ENCODE data around the gene NCKAP1.
"Not testable (repeated sequence)": the region's sequence is repeated elsewhere in the genome, so short reads cannot be mapped to it uniquely, and the experiment has no call there.

The NCKAP1 gene

DNA sequence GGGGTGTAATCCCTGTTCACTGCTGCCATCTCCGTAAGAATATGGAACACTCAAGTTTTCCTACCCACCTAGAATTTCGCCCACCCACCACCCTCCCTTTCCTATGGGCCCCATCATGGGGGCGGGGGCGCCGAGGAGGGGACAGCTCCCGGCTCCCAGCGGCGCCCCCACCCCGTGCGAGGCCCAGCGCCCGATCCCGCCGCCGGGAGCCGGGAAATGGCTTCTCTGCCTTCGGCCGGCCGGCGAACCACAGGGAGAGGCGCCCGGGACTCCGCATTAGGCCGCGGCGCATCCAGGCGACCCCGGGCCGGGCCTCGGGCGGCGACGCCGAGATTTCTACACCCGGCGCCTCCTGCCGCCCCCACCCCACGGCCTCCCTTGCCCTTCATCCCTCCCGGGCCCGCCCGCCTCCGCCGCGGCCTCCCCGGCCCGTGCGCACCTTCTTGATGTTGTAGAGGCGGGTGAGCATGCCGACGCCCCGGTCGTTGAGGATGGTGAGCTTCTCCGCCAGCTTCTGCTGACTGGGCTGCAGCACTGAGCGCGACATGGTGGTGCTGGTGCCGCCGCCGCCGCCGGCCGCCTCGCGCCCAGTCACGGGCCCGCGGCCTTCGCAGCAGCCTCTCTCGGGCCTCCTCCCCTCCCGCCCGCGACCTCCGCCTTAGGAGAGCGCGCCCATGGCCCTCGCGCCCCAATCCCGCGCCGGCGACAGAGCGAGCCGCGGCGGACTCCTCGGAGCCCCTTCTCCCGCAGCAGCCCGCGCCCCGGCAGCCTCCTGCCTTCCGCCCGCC lies 510 bp downstream of the NCKAP1 start:
- peak; percentile 4 for DNase-seq (ENCODE audit: low read depth)
- H3K4me3 ChIP-seq (ENCODE audit: low read depth, low read length): peak overlapping the region; percentile 85

DNA sequence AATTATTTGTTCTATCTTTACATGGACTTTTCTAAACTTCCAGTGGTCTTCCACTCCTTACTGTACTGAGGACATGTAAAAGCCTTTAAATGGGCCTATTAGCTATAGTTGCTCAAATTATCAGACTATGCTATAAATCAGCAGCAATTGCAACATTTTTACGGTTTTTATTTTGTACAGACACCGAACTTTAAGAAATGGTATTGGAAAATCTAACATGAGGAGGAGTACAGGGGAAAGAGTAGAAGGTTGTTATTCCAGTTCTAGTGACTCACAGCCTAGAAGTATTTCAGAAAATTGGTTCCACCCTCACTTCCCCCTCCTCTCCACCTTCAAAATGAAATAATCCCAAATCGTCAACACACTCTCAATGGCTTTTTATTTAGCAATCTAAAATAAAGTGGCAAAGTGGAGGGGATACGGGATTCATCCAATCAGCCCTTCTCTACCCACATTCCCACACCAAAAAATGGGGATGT lies 1.1 kb downstream of the NCKAP1 start:
- peak overlapping the region; percentile 85 for H3K4me3 ChIP-seq (ENCODE audit: low read depth, low read length)
- DNase-seq (ENCODE audit: low read depth): peak; percentile 9

DNA sequence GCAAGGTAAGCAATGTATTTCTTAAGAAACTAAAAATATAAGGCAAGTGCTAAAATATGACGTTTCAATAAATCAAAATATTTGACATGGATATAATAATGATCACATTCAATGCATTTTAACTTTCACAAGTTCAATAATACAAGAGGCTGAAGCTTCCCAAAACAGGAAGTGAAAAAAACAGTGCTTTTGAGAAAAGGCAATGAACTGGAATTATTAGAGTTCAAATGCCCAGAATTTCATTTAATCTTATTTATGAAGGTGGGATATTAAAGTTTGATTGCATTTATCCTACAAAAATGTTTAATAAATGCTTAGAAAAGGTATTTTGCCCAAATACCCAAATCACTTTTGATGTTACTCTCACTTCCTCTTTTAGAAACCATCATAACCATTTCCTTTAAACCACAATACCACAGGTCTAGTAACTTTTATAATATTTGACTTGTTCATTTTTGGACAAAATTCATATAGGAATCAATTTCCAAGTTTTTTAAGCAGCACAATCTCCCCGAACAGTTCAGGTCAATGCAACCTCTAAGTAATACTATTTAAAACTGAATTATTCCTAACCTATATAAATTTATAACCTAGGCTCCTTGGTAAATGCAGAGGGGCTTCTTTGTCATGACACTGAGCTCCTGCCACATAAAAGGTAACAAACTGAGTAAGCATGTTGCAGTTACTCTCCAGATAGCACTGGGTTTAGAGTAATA lies 2.1 kb downstream of the NCKAP1 start:
- no peak for DNase-seq (ENCODE audit: low read depth)

DNA sequence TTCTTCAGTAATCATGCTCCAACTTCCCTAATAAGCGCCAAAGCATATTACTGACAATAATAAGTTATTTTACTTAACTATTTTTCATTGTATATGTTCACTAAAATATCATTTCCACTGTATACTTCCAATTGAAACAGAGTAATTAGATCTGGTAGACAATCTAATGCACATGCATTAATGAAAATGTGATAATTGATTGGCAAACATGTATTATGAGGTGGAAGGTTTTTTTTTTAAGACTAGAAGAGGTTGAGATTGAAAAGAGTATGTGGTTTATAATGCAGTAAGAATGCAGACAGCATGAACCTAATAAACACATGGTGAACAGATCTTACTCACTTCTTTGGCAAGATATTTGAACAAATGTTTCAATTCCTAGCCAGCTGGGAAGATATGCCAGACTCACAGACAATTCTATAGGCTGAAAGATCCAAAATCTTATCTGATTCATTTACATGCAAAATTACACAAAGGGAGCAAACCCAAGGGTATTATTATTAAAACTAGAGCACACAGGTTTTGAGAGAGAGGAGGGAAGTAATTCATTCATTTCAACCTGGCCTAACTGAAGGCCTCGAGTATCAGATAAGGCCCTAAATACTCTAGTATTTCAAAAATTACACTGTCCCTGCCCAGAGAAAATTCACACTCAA lies 2.8 kb downstream of the NCKAP1 start:
- peak; percentile 66 for DNase-seq (ENCODE audit: low read depth)
- H3K4me3 ChIP-seq (ENCODE audit: low read depth, low read length): peak overlapping the region; percentile 85

More for the DNA sequence above, 2.1 kb downstream of the NCKAP1 start:
- H3K4me3 ChIP-seq (ENCODE audit: low read depth, low read length): peak overlapping the region; percentile 85

DNA sequence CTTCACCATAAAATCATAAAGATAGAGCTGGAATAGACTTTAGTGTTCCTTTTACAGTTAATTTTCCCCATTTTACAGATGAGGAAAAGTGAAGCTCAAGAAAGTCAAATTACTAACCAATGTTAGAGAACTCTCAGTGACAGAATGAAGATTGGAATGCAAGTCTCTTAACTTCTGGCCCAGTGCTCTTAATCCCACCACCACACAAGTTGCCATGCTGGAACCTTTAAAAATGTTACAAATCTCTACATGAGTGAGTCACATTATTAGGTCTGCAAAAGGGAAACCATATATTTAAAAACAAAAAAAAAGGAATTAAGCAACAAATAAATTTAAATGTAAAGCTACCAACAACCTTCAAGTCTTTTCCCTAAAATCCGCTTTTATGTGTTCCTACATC lies 3.5 kb downstream of the NCKAP1 start:
- H3K4me3 ChIP-seq (ENCODE audit: low read depth, low read length): peak overlapping the region; percentile 25
- peak; percentile 51 for DNase-seq (ENCODE audit: low read depth)

DNA sequence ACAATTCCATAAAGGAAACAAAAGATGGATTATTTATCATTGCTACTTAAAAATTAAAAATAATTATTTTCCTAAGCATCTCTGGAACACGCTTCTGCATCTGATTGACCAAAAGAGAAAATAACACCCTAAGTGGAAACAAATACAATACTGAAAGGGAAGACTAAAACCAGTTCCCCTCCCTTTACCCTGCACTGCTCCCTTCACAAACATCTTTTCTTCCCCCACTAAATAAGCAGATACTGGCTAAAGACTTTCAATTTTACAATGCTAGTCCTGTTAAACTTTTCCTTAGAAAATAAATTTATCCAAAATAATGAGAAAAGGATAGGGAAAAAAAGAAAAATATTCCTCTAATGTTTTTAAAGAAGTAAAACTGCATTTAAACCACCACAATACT lies 4.3 kb downstream of the NCKAP1 start:
- DNase-seq (ENCODE audit: low read depth): no peak
- H3K4me3 ChIP-seq (ENCODE audit: low read depth, low read length): no peak overlapping the region

DNA sequence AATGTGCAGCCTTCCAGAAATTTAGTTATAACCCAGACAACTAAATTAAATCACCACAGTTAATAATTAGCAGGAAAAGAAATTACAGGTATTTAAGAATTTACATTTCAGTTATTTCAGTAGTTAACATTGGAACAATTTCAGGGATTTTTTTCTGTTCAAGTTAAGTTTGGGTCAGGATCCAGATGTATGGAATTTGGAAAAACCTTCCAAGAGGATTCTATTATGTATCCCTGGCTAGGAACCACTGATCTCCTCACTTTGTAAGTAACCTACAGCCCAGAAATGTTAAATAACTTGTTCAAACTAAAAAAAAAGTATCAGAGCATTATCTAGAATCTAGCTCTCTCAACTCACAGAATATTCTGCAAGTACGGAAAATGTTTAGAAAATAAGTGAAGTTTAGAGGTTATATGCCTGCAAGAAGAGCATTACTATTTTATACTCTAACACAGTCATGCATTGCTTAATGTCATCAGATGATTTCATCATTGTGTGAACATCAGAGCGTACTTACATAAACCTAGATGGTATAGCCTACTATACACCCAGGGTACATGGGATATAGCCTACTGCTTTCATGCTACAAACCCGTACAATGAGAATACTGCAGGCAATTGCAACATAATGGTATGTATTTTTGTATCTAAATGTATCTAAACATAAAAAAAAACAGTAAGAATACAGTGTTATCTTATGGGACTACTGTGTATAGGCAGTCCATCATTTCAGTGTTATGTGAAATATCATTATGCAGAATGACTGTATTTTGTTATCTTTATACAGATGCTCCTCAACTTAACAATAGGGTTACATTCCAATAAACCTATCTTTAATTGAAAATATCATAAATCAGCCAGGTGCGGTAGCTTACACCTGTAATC lies 6.1 kb downstream of the NCKAP1 start:
- DNase-seq (ENCODE audit: low read depth): peak; percentile 47
- no peak overlapping the region for H3K4me3 ChIP-seq (ENCODE audit: low read depth, low read length)

DNA sequence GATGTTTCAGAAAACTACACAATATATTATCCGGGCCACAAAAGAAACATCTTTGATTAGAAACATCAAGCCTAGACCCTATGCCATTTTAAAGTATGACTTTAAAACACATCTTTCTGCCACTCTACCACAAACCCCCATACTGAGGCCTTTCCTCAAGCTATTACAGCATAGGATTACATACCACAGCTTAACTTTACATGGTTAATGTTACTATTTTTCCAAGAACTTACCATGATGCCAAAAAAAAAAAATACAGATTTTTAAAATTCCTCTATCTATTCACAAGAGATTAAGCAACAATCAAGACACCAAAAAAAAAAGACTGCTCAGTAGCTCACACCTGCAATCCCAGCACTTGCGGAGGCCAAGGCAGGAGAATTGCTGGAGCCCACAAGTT lies 9.0 kb downstream of the NCKAP1 start:
- H3K4me3 ChIP-seq (ENCODE audit: low read depth, low read length): no peak overlapping the region
- DNase-seq (ENCODE audit: low read depth): no peak

DNA sequence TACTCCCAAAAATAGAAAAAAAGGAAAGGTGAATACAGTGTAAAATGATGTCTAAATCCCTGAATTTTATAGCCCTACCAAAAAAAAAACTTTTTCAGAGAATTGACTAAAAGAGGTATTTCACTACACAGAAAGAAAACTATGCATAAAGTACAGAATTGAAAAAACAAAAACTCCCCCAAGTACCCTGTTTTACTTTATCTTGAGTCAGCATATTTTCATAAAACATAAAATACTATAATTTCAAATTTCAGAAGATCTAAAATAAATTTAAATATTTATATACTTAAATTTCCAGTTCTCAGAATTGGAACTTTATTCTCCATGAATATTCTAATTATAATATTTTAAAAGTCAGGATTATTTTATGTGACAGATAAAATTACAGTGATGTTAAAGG lies 10.1 kb downstream of the NCKAP1 start:
- no peak for DNase-seq (ENCODE audit: low read depth)
- no peak overlapping the region for H3K4me3 ChIP-seq (ENCODE audit: low read depth, low read length)

DNA sequence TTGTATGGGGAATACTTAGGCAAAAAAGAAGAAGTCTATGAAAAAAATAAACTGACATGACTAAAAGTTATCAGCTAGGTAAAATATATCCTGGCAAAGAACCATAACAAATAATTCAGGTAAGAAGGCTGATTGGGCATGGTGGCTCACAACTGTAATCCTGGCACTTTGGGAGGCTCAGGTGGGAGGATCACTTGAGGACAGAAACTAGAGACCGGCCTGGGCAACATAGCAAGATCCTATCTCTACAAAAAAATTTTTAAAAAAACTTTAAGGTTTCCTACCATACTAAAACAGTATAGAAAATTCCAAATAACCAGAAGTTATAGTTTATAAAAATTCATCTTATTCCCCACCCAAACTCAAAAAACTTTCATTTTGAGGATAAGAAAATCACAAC lies 10.8 kb downstream of the NCKAP1 start:
- DNase-seq (ENCODE audit: low read depth): no peak
- H3K4me3 ChIP-seq (ENCODE audit: low read depth, low read length): no peak overlapping the region

DNA sequence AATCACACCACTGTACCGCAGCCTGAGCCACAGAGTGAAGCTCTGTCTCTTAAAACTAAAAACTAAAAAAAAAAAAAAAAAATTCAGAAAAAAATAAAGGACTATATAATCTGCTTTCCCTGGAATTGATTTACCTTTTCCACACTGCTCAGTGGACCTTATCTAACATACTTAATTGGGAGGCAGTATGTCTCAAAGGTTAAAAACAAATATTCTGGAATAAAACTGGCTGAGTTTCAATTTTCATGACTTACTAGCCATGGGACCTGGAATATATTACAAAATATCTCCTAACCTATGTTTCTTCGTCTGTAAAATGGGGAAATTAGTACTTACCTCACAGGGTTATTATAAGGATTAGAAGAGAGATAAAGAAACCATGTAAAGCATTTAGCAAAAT lies 11.8 kb downstream of the NCKAP1 start:
- DNase-seq (ENCODE audit: low read depth): no peak
- H3K4me3 ChIP-seq (ENCODE audit: low read depth, low read length): no peak overlapping the region

DNA sequence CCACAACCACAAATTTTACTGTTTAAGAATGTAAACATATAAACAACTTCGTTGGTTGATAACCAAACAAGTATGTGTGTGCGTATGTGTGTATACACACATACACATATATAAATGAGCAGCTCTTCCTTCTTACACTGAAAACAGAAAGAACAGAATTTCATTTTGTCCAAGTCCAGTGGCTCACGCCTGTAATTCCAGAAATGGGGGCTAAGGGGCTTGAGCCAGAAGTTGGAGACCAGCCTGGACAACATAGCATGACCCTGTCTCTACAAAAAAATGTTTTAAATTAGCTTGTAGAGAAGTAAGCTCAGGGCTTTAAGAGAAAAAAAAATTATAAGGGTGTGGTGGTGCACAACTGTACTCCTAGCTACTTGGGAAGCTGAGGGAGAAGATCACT lies 12.3 kb downstream of the NCKAP1 start:
- no peak for DNase-seq (ENCODE audit: low read depth)
- H3K4me3 ChIP-seq (ENCODE audit: low read depth, low read length): no peak overlapping the region

DNA sequence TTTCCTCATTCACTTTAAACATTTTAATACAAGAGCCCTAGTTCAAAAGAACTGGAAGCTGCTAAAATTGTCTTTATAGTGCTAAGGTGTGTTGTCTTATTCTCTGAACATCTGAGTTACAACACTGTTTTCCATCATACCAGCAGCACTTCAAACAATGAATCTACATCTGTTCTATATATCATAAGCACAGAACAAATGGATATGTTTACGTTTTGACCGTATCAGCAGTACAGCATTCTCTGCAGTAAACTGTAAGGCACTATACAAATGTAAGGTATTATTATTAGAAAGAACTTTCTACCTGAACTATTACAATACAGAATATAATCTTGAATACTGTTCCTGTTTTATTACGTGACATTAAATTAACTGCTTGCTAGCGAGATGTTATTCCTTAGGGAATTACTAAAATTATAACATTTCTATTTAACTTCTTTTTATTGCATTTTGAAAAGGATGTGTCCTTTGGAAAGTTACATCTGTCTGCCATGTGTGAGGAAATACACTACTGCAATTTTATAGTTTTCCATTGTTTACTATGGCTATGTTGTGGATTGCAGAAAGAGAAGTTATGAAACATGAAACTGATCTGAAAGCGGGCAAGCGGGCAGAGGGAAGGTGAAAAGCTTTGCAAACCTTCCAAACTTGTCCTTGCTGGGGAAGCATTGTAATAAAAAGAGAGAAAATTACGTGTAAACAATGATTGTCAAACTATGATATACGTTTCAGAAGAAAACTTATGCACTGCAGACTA lies 13.7 kb downstream of the NCKAP1 start:
- DNase-seq (ENCODE audit: low read depth): peak; percentile 9
- H3K4me3 ChIP-seq (ENCODE audit: low read depth, low read length): no peak overlapping the region

DNA sequence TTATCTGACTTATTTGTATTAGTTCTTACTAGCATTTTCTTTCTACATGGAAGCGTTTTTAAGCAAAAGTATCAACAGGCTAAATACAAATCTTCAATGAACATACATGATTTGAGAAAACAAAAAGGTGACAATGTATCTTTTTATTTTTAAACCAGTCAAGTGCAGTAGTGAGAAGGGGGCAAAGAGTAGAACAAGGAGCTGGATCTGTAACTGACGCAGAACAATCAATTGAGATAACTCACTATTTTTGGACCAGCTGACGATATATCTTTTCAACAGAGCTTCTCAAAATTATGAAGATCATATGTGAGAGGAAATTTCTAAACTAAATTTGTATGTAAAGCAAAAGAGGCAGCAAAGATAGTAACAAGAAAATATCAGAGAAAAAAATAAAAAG lies 15.5 kb downstream of the NCKAP1 start:
- DNase-seq (ENCODE audit: low read depth): no peak
- H3K4me3 ChIP-seq (ENCODE audit: low read depth, low read length): no peak overlapping the region

DNA sequence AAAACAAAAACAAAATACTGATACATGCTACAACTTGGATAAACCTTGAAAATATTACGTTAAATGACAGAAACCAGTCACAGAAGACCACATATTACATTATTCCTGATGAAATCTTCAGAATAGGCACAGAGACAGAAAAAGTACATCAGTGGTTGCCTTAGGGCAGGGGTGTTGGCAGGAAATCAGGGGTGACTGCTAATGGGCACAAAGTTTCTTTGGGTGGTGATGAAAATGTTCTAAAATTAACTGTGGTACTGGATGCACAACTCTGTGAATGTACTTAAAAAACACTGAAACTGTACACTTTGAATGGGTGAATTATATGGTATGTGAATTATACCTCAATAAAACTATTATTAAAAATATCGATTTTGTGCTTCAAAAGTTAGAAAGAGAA lies 16.6 kb downstream of the NCKAP1 start:
- DNase-seq (ENCODE audit: low read depth): no peak
- no peak overlapping the region for H3K4me3 ChIP-seq (ENCODE audit: low read depth, low read length)

DNA sequence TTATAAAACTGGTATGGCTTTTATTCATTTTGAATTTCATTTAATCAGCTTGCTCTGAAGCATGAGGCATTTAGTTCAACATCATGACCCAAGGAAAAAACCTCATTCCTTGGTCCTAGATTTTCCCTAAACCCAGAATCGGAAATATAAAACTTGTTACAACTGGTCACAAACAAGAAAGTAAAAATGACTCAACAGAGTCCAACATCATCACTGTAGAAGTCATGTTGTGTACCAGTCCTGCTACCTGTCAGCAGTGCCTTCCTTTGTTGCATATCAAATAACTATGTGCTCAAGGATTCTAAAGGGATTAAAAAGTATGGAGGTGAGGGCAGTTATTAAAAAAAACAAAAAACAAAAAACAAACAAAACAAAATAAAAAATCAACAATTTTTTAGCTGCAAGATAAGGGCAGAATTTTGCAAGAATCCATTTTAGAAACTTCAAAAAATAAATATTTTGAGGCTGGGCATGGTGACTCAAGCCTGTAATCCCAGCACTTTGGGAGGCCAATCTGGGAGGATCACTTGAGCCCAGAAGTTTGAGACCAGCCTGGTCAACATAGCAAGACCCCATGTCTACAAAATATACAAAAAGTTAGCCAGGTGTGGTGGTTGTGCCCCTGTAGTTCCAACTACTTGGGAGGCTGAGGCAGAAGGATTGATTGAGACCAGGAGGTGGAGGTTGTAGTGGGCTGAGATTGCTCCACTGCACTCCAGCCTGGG lies 18.4 kb downstream of the NCKAP1 start:
- H3K4me3 ChIP-seq (ENCODE audit: low read depth, low read length): no peak overlapping the region
- DNase-seq (ENCODE audit: low read depth): no peak

DNA sequence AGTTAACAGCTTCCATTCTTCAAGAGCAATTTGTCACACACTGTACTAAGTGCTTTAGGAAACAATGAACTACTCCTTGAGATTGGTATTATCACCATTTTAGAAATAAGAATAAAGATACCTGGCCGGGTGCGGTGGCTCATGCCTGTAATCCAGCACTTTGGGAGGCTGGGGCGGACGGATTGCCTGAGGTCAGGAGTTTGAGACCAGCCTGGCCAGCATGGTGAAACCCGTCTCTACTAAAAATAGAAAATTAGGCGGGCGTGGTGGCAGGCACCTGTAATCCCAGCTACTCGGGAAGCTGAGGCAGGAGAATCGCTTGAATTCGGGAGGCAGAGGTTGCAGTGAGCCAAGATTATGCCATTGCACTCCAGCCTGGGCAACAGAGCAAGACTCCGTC lies 20.4 kb downstream of the NCKAP1 start:
- H3K4me3 ChIP-seq (ENCODE audit: low read depth, low read length); DNase-seq (ENCODE audit: low read depth): not testable (repeated sequence)

DNA sequence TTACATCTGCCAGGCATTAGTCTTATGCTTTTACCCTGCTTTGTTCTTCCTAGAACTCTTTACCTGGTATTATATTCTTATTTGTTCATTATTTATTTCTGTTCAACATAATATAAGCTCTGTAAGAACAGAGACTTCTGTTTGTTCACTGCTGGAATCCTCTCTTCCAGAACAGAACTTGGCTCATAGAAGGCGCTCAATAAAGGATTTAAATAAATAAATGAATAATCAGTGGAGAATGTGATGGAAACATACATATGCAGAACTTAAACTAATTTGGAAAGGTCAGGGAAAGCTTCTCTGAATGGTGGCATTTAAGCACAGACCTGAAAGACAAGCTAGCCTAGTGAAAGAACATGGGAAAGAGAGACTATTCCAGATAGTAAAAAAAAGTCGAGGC lies 24.3 kb downstream of the NCKAP1 start:
- H3K4me3 ChIP-seq (ENCODE audit: low read depth, low read length): no peak overlapping the region
- no peak for DNase-seq (ENCODE audit: low read depth)
